ENCODE data around the gene SEMA3B.
A peak's percentile ranks its signal among the peaks of the same experiment; 100 is the strongest.
"Not testable (repeated sequence)": the region's sequence is repeated elsewhere in the genome, so short reads cannot be mapped to it uniquely, and the experiment has no call there.

SEMA3B gene

DNA sequence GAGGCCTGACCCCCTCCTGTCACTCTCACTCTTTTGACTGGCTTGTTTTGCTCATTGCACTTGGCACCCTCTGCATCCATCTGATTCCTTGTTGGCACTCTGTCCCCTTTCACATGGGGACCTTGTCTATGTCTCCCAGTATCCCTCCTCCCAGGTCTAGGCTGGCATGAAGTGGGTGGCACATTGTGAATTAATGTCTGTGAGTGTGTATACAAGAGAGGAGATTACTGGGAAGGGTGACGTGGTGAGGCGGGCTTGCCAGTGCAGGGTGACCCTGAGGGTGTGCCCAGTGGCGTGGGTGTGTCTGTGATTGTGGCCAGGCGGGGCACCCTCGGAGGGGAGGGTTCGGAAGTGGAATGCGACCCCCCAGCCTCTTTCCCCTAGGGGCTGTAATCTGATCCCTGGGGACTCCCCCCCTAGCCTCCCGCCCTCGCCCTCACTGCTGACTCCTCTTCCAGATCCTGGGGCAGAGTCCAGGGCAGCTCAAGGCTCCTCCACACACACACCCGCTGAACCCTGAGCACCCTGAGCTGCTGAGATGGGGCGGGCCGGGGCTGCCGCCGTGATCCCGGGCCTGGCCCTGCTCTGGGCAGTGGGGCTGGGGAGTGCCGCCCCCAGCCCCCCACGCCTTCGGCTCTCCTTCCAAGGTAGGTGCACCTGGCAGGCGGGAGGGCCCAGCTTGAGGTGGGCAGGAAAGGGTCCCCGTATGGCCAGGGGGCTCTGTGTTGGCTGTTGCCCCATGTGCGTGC is at the start of gene SEMA3B:
Gene SEMA3B (plus strand): TSS at position 445 of the 749 bp plus-strand sequence. CDS start 94 bp downstream, at position 539.
- DNase-seq (ENCODE audit: low read depth in 2 of 2) = no peak

DNA sequence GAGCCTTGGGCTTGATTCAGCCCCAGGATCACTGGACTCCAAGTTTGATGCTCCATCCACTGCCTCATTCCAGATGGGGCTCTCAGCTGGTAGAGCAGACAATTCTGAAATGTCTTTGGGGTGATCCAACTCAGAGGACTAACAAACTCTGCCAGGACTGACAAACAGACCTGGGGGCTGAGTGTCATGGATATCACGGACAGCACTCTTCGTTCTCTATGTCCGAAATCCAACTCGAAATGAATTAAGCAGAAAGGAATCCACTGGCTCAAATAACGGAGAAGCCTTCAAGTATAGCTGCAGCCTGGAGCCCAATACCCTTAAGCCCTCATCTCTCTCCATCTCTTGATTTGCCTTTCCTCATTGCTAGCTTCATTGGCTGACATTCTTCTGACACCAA is 49.7 kb upstream of the SEMA3B start:
- no peak for DNase-seq (ENCODE audit: low read depth in 2 of 2)

DNA sequence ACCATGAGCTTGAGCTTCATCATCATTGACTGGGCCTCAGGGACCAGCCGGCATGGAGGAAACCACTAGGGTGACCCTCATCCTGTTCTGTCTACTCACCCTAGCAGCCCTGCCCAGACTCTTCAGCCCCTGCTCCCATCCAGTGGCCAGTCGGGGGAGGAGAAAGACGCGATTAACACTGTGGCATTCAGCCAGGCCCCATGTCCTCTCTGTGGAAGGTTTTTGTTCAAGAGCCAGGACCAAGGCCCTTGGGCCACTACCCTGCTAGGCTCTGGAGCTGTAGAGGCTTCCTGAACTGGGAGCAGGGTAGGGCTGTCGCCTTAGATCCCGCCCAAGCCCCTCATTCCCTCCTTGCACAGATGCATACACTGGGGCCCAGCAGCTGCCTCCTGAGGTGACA is 48.8 kb upstream of the SEMA3B start:
- DNase-seq (ENCODE audit: low read depth in 2 of 2) = no peak

DNA sequence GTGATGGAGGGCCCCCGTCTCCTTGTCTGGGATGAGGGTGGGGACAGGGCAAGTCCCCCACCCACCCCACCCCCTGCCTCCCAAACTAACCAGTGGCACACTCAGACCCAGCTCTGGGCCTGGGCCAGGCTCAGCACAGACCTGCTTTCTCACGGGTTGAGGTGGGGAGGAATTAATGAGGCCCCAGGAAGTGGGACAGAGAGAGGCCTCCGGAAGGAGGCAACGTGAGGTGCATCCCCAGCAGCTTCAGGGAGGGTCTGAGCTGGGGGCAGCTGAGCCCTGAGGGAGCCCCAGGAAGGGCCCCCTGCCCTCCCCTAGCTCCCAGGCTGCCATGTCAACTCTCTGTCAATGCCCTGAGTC is 47.9 kb upstream of the SEMA3B start:
- DNase-seq (ENCODE audit: low read depth in 2 of 2) = no peak

DNA sequence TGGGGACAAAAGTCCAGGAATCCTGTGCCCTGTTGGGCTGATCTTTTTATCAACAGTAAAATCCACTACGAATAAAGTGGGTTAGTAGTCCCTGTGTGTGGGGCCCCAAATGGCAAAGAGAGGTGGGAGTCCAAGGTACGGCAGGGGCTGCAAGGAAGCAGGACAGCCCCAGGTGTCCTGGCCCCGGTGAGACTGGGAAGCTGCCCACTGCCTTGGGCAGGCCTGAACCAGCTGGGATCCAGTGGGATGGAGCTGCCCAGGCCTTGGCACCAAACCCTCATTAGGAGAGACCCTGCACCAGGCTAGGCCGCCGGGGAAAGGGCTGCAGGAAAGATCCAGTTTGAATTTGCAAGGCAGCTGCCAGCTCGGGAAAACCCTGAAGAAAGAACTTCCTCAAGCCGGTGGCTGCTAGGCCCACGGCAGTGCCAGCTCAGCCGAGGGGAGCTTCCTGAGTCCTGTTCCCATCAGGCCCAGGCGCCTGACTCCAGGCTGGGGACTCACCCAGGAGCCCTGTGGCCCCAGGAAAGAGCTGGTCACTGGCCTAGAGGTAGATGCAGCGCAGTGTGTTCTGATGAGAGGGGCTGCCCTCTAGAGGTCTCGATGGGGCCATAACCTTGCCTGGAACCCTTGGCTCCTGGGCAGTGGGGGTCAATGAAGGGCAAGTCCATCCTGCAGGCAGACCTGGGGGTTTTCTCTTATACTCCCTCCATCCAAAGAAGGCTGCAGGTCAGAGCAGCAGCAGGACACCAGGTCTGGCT is 47.4 kb upstream of the SEMA3B start:
- no peak for DNase-seq (ENCODE audit: low read depth in 2 of 2)

DNA sequence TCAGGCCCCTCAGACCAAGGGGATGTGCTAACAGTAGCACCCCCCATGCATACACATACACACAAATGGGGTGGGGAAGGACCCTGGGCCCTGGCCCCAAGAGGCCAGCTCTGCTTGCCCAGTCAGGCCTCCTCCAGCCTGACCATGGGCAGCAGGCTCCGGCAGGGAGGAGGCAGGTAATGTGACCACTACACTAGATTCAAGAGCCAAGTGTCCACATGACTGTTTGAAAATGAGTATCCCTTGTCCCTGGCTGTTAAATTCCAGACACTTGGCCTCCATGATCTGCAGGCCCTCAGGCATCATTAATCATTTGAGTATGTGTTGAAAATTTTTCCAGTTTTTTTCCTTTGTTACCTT is 46.8 kb upstream of the SEMA3B start:
- no peak for DNase-seq (ENCODE audit: low read depth in 2 of 2)

DNA sequence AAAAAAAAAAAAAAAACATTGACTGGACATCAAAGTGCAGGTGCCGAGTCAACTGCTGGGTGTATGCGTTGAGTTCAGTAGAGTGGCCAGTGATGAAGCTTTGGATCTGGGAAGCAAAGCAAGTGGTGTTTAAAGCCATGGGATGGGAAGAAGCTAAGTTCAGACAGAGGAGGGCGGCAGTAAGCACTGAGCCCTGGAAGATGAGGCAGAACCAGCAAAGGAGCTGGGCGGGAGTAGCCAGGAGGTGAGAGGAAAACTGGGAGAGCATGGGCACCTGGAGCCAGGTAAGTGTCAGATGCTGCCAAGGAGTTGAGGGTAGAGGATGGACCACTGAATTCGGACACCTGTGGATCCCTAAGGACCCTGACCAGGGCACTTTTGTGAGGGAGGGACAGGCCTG is 44.3 kb upstream of the SEMA3B start:
- DNase-seq (ENCODE audit: low read depth in 2 of 2) = no peak

DNA sequence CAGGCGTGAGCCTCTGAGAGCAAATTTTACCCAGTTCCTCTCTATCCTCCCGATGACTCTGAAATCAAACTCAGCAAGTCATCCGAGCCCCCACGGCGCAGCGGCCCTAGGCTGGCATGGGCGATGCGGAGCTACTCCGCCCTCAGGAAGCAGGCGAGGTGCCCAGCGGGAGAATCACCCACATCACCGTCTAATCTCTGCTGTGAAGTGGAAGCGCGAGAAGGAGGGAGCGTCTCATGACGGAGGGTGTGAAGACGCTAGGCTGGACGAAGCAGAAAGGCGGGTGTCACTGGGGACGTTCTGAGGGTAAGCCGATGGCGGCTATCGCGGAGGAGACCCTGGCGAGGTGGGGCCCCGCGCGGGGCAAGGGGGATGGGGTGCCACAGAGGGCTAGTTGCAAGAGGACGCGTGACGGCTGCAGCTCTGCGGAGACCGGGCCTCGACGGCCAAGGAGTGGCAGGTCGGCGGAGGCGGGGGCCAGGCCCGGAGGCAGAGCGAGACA is 42.0 kb upstream of the SEMA3B start:
- DNase-seq (ENCODE audit: low read depth in 2 of 2) = no peak

DNA sequence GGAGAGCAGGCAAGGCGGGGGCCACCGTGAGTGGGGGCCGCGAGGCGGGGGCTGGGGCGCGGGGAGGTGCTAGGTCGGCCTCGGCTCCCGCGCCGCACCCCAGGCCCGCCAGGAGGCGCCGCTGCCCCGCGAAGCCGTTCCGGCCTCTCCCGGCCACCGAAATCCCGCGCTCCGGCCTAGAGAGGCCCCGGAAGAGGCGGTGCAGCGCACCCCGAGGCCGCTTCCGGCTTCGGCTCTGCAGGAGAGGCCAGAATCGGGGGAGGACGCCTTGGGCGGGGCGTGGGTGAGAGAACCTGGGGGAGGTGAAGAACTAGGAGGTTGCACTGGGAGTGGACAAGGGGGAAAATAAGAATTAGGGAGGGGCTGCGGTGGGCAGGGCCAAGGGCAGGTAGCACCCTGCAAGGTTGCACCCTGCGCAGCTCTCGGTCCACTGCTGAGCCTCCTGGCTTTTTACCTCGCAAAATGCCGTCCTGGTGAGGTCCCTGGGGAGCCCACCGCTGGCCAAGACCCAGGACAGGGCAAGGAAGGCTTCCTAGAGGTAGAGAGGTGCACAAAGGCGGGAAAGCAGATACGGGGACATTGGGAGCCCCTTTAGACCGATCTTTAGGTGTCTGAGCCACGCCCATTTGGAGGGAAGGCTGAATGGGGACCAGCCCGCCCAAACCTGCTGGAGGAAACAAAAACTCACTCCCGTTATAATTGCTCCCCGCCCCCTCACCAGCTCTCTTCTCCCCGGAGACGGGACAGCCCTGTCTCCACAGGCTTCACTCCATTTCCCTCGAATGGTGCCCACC is 41.4 kb upstream of the SEMA3B start:
- DNase-seq (ENCODE audit: low read depth in 2 of 2) = peak; percentile 76 to 82

DNA sequence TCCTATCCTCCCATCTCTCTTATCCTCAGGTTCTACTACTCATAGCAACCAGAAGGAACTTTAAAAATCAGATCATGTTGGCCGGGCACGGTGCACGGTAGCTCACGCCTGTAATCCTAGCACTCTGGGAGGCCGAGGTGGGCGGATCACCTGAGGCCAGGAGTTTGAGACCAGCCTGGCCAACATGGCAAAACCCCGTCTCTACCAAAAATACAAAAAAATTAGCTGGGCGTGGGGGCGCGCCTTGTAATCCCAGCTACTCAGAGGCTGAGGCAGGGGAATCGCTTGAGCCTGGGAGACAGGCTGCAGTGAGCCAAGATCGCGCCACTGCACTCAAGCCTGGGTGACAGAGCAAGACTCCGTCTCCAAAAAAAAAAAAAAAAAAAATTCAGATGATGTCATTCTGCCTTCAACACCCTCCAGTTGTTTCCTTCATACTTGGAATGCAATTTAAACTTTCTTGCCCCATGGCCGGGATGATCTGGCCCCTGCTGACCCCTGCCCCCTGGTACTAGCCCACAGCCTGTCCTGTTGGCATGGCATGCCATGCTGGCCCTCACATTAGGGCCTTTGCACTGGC is 40.7 kb upstream of the SEMA3B start:
- DNase-seq (ENCODE audit: low read depth in 2 of 2) = not testable (repeated sequence)

DNA sequence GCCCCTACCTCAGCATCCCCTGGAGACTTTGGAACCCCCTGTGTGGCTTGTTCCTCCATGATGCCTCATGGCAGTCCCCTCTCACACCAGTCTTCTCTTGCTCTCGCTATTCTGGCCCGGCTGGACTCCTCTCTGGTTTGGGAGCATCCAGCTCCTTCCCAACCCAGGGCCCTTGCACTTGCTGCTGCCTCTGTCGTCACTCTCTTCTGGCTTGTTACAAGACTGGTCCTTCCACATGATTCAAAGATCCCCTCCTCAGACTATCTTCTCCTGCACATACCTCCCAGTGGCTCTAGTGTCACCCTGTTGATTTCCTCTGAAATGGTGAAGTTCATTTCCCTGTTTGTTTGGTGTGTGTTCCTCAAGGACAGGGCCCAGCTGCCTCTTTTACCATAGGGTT is 39.5 kb upstream of the SEMA3B start:
- DNase-seq (ENCODE audit: low read depth in 2 of 2) = no peak

DNA sequence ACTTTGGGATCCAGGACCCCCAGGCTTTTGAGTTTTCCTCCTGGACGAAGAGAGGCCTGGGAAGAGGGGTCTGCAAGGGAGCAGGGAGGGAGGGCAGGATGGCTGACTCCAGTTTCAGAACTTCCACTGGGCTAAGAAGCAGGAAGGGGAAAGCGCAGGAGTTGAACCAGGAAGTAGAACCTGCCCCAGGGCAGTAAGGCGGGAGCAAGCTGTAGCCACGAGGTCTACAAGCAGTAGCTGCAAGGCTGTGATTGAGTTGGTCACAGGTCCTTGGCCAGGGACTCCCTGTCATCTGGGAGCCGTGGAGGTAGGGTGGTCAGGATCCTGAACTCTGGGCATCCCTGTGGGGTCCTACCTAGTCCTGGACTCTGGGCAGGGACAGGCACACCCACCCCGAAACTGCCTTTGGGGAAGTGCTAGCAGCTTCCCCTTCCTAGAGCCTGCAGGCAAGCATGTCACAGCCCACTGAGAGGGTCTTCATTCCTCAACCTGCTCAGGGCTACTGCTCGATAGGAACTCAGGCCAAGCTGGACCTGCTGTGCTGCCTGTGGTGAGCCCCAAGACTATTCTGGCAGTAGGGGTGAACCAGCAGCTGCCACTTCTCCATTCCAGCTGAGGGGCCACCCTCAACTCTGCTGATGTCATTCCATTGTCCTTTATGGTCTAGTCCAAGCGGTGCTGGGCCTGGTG is 38.7 kb upstream of the SEMA3B start:
- no peak for DNase-seq (ENCODE audit: low read depth in 2 of 2)

DNA sequence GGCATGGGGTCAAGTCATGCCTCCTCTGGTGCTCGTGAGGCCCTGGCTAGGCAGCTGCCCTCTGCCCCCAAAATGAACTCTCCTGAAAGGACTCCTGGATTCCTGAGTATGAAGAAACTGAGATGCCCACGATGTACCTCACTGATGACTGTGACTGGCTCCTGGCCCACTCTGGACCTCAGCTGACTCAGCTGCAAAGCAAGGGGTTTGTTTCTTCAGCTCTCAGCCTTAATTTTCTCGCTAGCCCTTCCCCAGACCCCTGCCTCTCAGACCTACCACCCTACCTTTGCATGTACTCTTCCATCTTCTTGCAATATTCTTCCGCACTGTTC is 38.2 kb upstream of the SEMA3B start:
- no peak for DNase-seq (ENCODE audit: low read depth in 2 of 2)

DNA sequence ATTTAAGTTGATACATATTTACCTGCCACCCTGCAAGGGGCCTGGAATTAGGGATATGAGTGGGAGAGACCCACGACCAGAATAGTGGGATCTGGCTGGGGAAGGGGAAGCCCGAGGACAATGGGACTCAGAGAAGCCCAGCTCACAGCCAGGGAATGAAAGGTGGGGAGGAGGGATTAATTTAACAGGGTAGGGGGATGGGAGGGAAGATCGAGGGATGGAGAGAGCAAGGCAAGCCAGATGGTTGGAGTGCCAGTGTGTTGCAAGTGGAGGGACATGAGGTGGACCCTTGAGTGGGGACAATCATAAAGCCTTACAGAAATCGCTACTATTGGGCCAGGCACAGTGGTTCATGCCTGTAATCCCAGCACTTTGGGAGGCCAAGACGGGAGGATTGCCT is 37.4 kb upstream of the SEMA3B start:
- DNase-seq (ENCODE audit: low read depth in 2 of 2) = no peak

DNA sequence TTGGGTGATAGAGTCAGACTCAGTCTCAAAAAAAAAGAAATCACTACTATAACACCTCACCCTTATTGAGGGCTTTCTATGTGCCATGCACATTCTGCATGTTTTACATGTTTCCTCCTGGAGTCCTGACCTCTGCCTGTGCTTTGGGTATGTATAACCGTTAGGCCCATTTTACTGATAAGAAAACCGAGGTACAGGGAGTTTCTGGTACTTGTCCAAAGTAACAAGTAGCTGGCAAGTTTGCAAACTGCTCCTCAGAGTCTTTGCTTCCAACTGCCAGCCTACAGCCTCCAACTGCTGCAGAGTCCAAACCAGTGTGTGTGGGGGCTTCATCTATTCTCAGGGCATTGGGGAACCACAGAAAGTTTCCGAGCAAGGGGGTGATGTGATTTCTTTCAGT is 36.6 kb upstream of the SEMA3B start:
- DNase-seq (ENCODE audit: low read depth in 2 of 2) = no peak

DNA sequence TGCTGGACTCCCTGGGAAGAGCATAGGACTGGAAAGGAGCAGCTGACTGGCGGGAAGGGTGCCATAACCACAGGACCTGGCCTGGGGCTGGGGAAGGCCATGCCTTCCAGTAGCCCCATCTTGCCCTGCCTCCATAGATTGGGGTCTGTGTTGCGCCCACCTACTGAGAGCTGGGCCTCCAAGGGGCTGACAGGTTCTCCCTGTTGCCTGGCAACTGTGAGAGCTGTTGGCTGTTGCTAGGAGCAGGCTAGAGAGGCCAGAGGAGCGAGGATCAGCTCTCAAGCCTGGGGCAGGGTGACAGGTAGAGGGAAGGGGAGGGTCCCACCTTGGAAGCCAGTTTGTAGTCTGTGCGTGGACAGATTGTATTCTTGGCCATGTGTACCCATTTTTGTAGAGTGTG is 35.8 kb upstream of the SEMA3B start:
- no peak for DNase-seq (ENCODE audit: low read depth in 2 of 2)

DNA sequence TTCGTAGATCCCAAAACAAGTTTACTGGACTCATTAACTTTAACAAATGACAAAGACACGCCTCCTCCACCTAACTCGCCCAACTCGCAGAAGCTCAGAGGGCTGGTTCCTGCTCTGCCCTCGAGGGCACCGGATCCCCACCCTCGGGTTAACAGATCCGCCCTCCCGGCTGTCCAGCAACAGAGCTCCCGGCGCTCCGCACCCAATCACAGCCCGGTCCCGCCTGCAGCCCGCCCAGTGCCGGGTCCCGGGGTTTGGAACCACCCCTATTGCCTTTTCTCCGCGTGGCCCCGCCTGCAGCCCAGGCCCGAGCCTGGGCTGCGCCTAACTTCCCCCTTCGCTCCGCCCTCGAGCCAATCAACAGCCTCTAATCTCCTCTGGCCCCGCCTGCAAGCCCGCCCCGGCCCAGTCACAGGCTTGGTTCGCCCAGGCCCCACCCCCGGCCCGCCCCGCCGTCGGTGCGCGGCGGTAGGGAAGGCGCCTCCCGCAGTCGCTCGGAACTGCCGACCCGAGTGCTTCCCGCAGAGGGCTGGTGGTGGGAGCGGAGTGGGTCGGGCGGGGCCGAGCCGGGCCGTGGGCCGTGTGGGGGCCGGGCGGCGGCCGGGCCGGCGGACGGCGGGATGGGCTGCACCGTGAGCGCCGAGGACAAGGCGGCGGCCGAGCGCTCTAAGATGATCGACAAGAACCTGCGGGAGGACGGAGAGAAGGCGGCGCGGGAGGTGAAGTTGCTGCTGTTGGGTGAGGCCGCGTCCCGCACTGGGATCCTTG is 33.0 kb upstream of the SEMA3B start, which contains the start of gene GNAI2:
Gene GNAI2 (plus strand): TSS at position 489 of the 768 bp plus-strand sequence. CDS start 132 bp downstream, at position 621.
- peak; percentile 97 to 98 for DNase-seq (ENCODE audit: low read depth in 2 of 2)

DNA sequence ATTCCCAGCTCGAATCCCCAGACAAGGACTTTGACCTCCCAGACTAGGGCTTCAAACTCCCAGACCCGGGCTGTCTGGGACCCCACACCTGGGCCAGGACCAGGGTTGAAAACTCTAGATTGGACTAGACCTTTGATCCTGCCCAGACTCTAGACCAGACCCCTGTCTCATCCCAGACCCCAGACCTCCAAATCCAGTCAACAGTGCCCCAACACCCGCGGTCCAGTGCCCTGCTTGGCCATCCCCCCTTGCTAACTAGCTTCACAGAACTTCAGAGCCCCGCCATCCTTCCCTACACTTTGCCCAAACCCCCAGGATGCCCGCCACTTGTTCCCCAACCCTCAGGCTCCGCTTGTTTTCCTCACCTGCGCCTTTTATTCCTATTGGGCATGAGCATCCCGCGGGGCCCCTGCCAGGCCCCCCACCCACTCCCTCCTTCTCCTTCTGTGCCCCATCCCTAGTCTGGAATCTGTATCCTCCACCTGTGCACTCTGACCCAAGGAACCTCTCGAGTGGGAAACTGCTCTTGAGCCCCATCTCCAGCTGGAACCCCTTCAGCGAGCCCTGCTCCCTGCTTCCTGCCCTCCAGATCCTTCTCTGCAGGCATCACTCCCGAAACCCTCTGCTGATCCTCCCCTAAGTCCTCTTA is 32.3 kb upstream of the SEMA3B start:
- no peak for DNase-seq (ENCODE audit: low read depth in 2 of 2)

DNA sequence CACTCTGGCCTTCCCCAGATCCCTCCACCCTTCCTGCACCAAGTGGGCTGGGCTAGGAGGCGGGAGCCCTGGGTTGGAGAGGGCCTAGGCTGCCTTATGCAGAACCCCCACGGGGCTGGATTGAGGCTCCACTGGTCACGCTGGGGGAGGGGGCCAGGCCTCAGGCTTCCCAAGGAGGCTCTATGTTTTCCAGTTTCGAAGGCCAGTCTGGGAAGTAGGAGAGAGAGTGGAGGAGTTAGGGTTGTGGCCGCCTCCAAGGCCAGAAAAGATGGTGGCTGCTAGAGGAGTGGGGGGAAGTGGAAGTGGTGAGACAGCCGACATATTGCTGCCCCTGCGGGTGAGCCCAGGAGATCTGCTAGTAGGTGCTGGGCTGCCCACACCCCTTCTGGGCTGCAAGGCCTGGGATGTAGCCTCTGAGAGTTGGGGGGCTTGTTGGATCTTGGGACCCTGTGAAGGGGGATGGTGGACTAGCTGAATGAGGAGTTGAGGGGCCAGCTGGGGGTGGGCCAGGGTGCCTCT is 31.8 kb upstream of the SEMA3B start:
- DNase-seq (ENCODE audit: low read depth in 2 of 2) = no peak

Data from stimulated activated CD4-positive, alpha-beta T cell treated with anti-CD3 and anti-CD28 coated beads, Interleukin-1b, Interleukin-23, amount 100 ng/mL, for 1 hour (primary cell).